Measurements from ENCODE around the gene ADI1.

The ADI1 gene

GRCh38 chr2:3479430-3480320 lies 39.7 kb downstream of the ADI1 start:
- no peak for TF ChIP-seq CTCF (conservative IDR thresholded peaks at IDR 0.05; ENCODE audit: low read depth, low read length)
- DNase-seq (ENCODE audit: low read depth), result no peak
- no peak overlapping the region for H3K4me3 ChIP-seq (ENCODE audit: low read length)

- no peak for DNase-seq (ENCODE audit: low read depth)
- no peak for TF ChIP-seq CTCF (conservative IDR thresholded peaks at IDR 0.05; ENCODE audit: low read depth, low read length)
- H3K4me3 ChIP-seq (ENCODE audit: low read length), result no peak overlapping the region
Measured at GRCh38 chr2:3478846-3479385, 40.4 kb downstream of the ADI1 start.

GRCh38 chr2:3476985-3477327 lies 42.4 kb downstream of the ADI1 start:
- TF ChIP-seq CTCF (conservative IDR thresholded peaks at IDR 0.05; ENCODE audit: low read depth, low read length), result no peak

GRCh38 chr2:3476321-3476984 lies 42.9 kb downstream of the ADI1 start:
- DNase-seq (ENCODE audit: low read depth), result no peak
- no peak for TF ChIP-seq CTCF (conservative IDR thresholded peaks at IDR 0.05; ENCODE audit: low read depth, low read length)
- no peak overlapping the region for H3K4me3 ChIP-seq (ENCODE audit: low read length)

More at GRCh38 chr2:3476985-3477327, 42.4 kb downstream of the ADI1 start:
- DNase-seq (ENCODE audit: low read depth), result no peak
- H3K4me3 ChIP-seq (ENCODE audit: low read length), result no peak overlapping the region

GRCh38 chr2:3475771-3476170 lies 43.6 kb downstream of the ADI1 start:
- no peak overlapping the region for H3K4me3 ChIP-seq (ENCODE audit: low read length)
- no peak for TF ChIP-seq CTCF (conservative IDR thresholded peaks at IDR 0.05; ENCODE audit: low read depth, low read length)
- no peak for DNase-seq (ENCODE audit: low read depth)

GRCh38 chr2:3472966-3473365 lies 46.4 kb downstream of the ADI1 start:
- no peak for TF ChIP-seq CTCF (conservative IDR thresholded peaks at IDR 0.05; ENCODE audit: low read depth, low read length)
- H3K4me3 ChIP-seq (ENCODE audit: low read length), result no peak overlapping the region
- no peak for DNase-seq (ENCODE audit: low read depth)
